T1000 (cell line): Measurements from ENCODE around the gene DPCD.

ENCODE experiments used
- DNase-seq: peaks from one replicate; lab custom pipeline; 2025; ENCODE audit warnings: mixed read lengths; lab: John Stamatoyannopoulos, UW

The DPCD gene

DNA sequence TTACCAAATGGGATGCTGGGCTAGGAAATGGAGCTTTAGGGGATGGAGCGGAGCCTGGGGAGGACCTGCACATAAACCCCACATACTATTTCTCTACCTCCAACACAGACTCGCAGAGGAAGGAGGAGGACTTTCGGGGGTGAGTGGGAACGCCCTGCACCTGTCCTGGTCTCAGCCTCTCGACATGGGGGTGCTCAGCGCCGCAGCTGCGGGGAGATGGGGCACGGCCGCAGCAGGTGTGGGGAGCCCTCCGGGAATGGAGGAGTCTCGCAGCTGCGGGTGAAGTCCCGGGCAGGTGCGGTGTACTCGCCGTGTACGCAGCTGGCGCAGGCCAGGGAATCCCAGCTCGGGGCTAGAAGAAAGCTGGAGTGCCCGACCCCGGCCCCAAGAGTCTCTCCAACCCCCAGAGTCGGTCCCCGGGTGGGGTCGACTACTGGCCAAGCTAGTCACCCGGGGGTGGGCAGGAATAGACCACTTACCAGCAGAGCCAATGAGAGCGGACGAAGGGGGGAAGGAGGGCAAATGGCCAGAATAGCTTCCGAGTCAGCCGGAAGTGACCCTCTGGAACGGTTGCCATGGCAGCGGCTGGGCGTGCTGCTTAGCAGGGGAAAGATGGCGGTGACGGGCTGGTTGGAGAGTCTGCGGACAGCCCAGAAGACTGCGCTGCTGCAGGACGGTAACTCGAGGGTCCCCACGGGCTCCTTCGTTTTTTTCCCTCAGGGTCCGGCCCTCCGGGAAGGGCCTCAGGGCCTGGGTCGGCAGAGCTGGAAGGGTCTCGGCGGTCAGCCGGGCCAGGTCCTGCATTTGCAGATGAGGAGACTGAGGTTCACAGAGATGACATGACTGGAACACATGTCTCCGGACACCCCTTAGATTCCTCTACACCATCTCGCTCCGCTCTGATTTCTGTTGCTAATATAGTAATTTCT lies at the start of gene DPCD, which contains the start of gene POLL:
Gene DPCD (plus strand): TSS at position 597 of the 929 bp plus-strand sequence. CDS start 16 bp downstream, at position 613.
Gene POLL (minus strand): TSS at position 533 of the 929 bp plus-strand sequence. CDS start 897 bp downstream, outside the sequence.
- DNase-seq, result peak; percentile 79

DNA sequence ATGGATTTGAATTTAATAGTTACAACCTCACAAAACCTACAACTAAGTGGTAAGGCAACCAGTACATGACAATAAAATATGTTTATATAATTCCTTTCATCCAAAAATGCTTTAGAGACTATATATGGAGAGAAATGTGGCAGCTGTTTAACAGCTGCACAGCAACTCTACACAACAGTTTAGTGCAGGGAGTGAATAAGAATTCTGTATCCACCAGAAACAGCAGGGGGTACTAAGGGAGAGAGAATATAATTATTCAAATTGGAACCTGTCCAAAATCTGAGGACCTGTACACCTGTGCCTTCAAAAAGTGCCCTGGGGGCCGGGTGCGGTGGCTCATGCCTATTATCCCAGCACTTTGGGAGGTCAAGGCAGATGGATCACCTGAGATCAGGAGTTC lies 49.7 kb upstream of the DPCD start:
- no peak for DNase-seq

DNA sequence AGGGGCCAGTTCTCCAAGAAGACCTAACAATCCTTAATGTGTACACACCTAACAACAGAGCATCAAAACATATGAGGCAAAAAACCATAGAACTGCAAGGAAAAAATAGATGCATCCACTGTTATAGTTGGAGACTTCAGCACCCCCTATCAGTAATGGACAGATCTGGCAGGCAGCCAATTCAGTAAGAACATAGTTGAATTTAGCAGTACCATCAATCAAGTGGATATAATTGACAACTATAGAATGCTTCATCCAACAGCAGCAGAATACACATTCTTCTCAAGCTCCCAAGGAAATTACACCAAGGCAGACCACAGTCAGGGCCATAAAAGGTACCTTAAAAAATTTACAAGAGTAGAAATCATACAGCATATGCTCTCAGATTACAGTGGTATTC lies 42.2 kb upstream of the DPCD start:
- DNase-seq, result no peak

DNA sequence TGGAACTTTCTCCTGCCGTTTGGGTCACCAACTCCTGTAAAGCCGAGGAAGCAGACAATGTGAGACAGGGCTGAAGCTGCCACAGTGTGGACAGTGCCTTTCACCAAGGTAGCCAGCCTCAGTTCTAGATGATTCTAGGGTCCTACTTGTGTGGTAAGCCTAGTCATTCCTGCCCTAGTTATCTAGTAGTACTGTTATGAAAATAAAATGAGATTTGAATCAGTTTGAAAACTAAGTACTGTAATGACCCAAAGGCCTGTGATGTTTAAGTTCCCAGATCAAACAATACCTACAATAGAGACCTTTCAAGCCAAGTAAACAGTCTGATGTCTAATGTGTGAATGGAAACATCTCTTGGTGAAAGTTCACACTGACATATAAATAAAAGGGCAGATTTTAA lies 37.2 kb upstream of the DPCD start:
- DNase-seq, result no peak

DNA sequence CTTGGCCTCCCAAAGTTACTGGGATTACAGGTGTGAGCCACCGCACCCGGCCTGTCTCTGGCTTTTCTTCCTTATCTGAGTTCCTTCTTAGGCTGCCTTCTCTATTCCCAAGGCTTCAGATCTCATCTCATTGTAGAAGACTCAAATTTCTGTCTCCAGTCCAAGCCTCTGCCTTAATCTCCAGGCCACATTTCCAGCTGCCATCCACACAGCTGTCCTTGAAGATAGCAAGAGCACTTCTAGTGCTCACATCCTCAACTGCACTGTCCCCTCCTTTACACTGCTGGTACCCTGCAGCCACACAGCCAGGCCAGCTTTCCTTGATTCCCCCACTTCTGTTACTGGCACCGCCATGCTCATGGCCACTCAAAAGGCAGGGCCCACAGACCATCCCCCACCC lies 35.7 kb upstream of the DPCD start:
- no peak for DNase-seq

DNA sequence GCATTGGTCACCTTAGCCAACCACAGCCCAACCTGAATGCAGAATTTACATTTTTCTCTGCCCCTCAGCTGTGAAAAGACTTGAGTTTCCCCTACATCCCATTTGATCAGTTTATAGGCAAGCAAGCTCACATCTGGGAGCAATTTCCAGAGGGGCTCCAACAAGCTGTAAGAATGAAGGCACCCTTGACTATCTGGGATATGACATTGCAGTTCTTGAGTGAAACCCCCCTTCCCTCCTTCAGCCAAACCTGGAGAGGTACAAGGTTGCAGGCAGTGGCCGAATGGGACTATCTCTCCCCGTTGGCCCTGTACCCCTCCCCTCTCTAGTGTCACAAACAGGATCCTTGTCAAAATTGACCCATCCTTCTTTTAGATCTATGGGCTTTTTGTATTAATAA lies 30.6 kb upstream of the DPCD start:
- DNase-seq, result no peak

DNA sequence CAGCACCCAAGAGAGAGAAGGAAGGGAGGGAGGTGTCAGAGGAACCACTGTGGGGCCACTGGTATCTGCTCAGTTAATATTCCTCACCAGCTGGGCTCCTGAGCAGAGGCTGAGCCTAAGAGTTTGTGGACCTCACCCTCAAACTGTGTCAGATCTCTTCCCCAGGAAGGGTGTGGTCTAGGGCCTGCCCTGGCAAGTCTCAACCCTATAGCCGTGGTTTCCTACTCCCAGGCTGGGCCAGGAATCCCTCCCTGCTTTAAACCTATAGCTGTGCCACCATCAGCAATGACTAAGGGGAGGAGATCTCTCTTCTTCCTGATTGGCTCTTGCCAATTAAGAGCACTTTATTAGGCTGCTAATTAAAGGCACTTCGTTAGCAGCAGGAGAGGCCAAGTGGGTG lies 29.9 kb upstream of the DPCD start:
- DNase-seq, result no peak

DNA sequence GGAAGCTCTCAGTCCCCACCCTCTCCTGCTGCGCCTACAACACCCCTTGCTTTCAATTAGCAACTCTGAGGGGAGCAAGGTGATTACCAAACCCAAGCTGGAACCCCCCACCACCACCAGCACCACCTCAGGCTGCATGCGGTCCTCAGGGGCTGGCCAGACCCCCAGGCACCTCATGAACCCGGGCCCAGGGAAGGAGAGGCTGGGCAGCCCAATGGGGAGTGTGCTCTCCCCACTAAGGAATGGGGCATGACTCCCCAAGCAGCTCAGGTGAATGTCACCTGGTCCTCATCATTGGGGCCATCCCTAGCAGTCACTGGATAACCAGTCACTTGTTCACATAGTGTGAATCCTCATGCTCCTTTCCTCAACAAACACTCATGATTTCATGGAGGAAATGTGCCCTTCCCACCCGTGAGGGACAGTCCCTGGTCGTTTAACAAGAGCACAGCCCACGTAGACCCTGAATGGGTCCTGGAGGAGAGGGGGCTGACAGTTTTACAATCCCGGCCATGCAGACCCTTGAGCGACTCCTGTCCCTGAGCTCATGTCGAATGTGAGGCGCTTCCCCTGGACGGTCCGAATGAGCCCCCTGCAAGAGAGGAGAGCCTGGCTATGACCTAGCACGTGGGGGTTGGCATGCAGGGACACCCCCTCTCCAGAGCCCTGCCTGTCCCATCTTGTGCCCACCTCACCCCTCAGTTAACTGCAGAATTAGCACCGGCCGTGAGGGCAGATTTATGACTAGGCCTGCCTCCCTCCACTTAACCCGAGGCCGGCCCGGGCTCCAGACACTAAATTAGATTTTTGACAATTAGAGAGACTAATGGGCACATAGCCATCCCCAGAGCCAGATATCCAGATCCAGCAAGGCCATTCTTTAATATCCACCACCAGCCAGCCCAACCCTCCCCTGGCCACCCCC lies 29.2 kb upstream of the DPCD start:
- DNase-seq, result no peak

DNA sequence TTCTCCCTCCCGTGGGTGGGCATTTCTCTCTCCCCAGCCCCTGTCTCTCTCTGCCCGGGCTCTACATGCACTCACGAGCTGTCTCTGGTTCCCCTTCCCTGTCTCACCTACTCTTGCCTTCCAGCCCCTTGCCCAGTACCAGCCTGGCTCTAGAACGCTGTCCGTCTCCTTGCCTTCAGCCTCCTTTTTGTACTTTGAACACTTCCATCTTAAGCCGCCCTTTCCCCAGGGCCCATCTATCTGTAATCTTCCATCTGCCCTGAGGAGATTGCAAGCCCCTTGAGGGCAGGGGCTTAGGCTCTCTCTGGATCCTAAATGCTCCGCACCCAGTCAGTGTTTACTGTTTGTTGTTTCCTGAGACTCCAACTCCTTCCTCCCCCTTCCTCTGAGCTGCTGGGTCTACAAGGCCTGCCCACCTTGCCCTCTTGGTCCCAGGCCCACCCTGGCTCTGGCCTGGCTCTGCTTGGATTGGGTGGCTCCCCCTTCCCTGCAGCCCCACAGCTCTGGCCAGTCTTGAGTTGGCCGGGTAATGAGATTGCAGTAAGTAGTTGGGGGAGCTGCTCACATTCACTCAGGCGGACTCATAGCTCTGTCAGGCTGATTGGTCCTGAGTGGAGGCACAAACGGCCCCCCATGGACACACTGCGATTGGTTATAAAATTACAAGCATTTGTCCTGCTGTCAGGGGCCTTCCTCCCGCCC lies 28.4 kb upstream of the DPCD start:
- no peak for DNase-seq

DNA sequence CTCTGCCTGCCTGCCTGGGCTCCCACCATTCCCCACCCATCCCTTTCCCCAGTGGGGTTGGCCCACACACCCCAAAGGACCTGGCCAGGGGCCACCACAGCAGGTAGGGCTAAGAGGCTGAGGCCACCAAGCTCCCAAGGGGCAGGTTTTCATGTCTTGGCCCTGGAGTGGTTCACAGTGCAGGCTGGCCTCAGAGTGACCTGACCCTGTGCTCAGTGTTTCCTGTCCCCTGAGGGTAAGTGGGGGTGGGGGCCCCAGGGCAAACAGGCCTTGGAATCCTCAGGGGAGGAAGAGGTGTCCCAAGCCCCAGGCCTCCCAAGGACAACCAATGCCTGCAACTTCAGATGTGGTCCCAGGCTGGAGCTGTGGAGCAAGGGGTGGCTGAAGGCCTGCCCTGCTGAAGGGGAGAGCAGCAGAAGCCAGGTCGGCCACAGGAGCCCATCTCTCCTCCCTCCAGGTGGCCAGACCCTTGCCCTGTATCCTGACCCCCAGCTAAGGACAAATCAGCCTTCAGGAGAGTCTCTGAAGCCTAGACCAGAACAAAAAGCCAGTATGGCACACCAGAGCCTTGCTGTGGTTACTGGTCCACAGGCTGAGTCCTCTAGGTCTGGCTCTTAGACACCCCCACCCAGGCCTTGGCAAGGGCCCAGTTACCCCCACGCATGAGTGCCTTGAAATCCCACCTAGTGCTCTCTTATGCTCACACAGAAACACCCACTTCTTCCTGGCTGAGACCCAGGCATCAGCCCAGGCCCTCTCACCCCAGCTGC lies 27.6 kb upstream of the DPCD start:
- no peak for DNase-seq

DNA sequence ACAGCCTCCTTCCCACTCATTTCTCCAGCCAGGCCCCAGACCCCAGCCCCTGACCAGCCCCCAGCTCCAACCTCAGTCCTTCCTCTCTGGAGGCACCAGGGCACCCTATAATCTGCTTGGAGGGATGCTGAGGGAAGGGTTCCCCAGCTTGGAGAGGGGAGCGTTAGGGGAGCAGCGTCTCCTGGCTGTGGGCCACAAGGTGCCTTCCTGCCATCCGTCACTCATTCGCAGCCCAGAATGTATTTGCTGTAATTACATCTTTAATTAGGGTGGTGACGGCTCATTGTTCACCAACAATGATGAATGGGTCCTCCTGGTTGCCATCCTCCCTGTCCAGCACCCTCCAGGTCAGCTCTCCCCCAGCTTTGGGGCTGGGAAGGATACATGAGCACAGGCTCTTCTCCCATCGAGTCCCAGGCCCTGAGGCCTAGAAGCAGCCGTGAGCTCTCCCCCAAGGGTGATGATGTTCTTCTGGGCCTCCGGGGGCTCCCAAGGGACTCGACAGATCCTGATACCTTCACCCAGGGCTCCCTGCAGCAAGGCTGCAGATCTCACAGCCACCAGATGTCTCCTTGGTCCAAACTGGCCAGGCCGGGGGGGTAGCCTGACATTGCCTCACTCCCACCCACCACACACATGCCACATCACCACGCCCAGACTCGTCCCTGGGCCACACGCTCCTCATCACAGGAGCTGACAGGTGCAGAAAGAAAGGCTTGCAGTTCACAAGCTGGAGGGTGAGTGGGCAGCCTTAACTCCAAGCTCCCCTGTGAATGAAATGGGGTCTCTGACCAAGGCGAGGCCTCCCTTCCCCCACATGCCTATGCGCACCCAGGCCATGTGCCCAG lies 26.8 kb upstream of the DPCD start:
- DNase-seq, result no peak

DNA sequence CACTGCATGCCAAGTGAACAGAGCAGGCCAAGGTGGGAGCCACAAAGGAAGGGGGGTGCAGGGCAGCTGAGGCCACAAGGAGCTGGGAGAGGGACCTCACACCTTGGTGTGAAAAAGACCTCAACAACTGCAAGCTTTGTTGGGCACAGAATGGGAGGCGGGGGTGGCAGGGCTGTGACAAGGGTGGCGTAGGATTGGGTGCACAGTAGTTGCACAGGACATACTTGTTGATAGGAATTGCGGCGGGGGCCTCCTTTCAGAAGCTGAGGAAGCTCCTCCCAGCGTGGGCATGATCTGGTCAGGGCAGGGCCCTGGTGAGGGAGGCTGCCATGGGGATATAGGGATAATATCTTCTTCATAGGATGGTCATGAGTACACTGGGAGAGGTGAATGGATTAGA lies 25.9 kb upstream of the DPCD start:
- DNase-seq, result no peak

DNA sequence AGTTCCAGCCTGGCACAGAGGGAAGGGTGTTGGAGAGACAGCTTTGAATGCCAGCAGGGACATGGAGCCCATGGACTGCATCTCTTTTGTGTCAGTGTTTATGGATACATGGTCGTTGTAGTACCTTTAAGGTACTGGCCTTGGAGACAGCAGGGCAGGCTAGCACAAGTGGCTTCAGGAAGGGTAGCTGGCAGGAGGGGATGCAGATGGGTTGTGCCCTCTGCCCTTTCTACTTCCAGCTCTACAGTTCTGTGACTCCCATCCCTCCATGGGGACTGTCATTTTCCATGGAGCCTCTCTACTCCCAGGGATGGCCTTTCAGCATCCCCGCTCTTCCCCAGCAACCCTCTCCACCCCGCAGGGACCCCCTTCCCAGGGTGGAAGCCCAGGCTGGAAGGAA lies 25.1 kb upstream of the DPCD start:
- DNase-seq, result no peak

DNA sequence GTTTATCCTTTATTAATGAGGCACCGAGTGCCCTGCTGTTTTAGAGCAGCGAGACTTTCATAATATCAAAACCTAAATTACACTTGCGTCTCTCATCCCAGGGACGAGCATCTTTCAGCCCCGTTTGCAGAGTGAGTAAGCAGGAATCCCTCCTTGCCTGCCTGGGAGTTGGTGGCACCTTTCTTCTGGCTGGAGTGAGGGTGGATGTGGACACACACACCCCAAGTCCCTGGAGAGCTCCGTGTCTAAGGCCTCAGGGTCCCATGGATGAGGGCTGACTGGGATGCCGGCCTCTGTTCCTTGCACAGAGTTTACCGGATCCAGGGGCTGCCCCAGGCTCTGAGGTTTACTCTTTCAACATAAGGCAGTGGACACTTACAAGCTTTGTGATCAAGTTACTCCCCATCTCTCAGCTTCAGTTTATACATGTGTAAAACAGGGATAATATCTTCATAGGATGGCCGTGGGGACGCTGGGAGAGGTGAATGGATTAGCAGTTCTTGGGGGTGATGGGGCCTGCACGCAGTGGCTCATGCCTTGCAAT lies 24.6 kb upstream of the DPCD start:
- no peak for DNase-seq

DNA sequence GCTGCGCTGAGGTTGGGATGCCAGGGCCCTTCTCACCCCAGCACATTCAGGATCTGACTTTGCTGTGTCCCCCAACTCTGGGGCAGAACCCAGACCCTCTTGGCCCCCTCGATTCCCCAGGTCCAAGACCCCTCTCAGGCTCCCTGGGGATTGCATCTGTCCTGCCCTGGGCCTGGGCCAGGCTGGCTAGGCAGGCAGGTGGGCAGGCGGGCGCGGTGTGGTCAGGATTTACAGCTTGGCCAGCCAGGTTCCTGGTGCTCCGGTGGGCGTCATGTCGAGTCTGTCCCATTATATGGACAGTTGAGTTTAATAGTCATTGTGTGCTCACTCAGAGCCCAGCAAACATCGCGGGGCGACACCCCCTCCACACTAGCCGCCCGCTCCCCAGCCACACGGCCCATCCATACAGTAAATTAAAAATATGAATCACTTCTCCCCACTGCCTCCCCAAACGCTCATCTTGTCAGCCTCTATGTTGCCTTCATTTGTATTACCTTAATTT lies 23.6 kb upstream of the DPCD start:
- DNase-seq, result no peak

DNA sequence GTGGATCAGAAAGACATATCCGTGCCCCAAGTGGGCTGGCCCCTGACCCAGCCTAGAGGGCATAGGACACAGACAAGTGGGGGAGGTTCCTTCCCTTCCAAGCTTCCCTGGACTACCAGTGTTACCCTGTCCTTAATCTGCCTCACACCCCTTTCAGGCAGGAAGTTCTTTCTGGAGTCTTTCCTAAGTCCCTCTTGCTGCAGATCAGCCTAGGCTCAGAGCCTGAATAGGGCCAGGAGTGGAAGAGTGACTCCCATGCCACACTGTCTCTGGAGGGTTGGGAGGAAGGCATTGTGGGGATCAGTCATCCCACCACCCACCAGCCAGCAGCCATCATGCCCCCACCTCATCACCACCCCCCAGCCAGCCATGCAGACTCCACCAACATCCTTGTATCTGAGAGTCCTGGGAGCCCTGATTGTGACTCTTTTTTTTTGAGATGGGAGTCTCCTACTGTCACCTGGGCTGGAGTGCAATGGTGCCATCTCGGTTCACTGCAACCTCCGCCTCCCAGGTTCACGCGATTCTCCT lies 22.7 kb upstream of the DPCD start:
- no peak for DNase-seq

DNA sequence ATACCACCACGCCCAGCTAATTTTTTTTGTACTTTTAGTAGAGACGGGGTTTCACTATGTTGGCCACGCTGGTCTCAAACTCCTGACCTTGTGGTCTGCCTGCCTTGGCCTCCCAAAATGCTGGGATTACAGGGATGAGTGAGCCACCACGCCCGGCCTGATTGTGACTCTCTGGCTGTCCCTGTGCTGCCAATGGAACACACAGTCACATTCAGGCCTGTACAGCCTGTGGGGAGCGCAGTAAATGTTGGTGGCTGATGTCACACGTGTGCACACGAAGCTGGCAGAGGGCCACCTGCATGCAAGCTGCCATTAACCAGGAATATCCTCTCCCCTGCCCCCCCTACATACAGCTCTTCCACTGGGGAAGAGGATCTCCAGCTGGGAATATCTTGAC lies 22.2 kb upstream of the DPCD start:
- no peak for DNase-seq

DNA sequence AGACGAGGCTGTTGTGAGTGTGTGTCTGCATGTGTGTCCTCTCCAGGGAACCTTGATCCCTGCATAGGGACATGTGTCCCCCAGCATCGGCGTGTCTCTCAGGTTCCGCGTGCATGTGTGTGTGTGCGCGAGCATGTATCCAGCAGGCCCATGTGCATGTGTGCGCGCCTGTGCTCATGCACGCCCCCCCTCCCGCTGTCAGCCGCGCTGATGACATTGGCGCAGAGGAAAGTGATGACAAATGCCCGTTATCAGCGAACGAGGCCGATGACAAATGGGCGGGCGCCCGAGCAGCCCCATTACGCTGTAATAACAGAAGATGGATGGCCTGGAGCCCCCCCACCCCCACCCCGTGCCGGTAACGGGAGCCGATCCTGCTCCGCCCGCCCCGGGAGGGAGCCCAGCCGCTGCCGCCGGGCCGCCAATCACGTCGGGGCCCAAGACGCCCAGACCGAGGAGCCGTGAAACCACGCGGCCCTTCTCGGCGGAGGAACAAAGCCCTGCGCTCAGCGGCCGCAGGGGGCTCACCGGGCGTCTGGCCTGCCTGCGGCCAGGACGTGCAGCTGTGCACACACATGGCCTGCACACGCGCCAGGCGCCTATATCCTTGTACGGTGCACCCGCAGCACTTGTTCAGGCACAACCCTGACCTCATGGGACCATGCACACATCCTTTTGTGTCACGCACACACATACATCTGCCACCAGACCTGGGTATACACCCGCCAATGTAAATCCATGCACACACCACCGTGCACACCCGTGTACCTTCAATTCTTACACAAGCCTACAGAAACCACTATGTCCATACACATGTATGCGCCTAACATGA lies 21.6 kb upstream of the DPCD start:
- DNase-seq, result no peak
